PFSK-1 (cell line): Measurements from ENCODE around the gene LIME1.

Experiments
- FOXP2 ChIP-seq: optimal IDR thresholded peaks from 2 replicates; pipeline ENCODE3; 2011; ENCODE audit warnings: borderline replicate concordance, control low read depth, inconsistent platforms; ENCODE audit not compliant: insufficient read depth; ENCODE audit errors: extremely low read length, extremely low read depth
- POLR2AphosphoS5 ChIP-seq: IDR thresholded peaks from 2 replicates; pipeline ENCODE4 v1.6.1; 2012; ENCODE audit warnings: low read depth, mild to moderate bottlenecking, control low read depth, low read length, moderate library complexity
- SIN3A ChIP-seq: IDR thresholded peaks from 2 replicates; pipeline ENCODE4 v1.6.1; 2012; ENCODE audit warnings: mild to moderate bottlenecking, low read length, moderate library complexity, borderline replicate concordance; ENCODE audit not compliant: insufficient read depth
- TAF1 ChIP-seq: IDR thresholded peaks from 2 replicates; pipeline ENCODE4 v1.6.1; 2012; ENCODE audit warnings: low read length, control low read depth, borderline replicate concordance; ENCODE audit not compliant: insufficient read depth
- TF ChIP-seq, protein P1 (sequence below), 2 experiments: IDR thresholded peaks; 2 replicates each; pipeline versions ENCODE4 v1.6.1 to v1.8.0; 2011 to 2012; ENCODE audit warnings: low read depth in 2 of 2, low read length in 2 of 2, control low read depth in 1 of 2, inconsistent platforms in 1 of 2, mild to moderate bottlenecking in 1 of 2, moderate library complexity in 1 of 2; ENCODE audit not compliant: insufficient read depth in 1 of 2

The LIME1 gene

DNA sequence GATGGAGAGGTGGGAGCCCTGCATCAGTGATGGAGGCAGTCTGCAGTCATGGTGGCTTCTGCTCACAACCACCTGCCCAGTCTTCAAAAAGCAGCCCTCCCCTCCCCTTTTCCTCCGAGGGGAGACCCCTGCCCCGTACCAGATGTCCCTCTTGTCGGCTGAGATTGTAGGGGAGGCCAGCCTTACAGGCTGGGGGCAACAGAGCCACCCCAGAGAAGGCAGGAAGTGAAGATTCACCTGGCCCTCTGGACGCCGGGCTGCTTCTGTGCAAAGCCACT, 35.5 kb upstream of the LIME1 start:
- TF ChIP-seq FOXP2 = no peak
- no peak for TF ChIP-seq POLR2AphosphoS5
- TF ChIP-seq, protein P1, sequence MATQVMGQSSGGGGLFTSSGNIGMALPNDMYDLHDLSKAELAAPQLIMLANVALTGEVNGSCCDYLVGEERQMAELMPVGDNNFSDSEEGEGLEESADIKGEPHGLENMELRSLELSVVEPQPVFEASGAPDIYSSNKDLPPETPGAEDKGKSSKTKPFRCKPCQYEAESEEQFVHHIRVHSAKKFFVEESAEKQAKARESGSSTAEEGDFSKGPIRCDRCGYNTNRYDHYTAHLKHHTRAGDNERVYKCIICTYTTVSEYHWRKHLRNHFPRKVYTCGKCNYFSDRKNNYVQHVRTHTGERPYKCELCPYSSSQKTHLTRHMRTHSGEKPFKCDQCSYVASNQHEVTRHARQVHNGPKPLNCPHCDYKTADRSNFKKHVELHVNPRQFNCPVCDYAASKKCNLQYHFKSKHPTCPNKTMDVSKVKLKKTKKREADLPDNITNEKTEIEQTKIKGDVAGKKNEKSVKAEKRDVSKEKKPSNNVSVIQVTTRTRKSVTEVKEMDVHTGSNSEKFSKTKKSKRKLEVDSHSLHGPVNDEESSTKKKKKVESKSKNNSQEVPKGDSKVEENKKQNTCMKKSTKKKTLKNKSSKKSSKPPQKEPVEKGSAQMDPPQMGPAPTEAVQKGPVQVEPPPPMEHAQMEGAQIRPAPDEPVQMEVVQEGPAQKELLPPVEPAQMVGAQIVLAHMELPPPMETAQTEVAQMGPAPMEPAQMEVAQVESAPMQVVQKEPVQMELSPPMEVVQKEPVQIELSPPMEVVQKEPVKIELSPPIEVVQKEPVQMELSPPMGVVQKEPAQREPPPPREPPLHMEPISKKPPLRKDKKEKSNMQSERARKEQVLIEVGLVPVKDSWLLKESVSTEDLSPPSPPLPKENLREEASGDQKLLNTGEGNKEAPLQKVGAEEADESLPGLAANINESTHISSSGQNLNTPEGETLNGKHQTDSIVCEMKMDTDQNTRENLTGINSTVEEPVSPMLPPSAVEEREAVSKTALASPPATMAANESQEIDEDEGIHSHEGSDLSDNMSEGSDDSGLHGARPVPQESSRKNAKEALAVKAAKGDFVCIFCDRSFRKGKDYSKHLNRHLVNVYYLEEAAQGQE (IDR thresholded peaks at IDR 0.05; ENCODE audit: insufficient read depth in 1 of 2, low read depth in 2 of 2, low read length in 2 of 2) = no peak
- TF ChIP-seq TAF1 = no peak
- no peak for TF ChIP-seq SIN3A

DNA sequence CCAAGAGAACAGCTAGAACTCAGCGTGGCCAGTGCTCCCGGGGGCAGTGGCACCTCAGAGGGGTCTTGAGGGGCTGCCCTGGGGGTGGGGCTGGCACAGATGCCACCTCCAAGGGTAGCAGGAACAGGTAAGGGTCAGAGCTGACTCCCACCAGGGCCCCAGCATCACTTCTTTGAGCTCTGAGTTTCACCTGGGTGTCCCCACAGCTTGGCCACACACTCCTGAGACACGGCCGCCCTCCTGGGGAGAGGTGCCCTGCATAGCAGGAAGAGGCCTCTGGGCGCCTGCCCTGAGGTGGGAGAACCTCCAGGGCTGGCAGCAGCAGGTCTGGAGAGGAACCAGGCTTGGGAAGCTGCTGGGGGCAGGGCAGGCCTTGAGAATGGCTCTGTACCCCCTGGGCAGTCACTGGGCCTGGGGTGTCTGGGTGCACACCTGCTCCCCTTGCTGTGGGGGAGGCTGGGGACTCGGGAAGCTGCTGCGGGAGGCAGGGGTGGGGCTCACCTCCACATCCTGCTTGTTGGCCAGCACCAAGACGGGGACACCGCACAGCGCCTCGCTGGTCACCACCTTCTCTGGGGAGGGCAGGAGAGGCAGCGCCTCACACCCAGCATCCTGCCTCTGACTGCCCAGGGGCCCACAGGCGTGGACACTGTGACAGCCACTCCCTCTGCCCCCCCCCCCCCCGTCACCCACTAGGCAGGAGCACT, 35.0 kb upstream of the LIME1 start:
- TF ChIP-seq, protein P1 (IDR thresholded peaks at IDR 0.05; ENCODE audit: insufficient read depth in 1 of 2, low read depth in 2 of 2, low read length in 2 of 2) = no peak
- TF ChIP-seq SIN3A (no peak), FOXP2 (no peak), POLR2AphosphoS5 (peak; percentile 55; the same call in 1 of the 2 replicates), TAF1 (no peak)

DNA sequence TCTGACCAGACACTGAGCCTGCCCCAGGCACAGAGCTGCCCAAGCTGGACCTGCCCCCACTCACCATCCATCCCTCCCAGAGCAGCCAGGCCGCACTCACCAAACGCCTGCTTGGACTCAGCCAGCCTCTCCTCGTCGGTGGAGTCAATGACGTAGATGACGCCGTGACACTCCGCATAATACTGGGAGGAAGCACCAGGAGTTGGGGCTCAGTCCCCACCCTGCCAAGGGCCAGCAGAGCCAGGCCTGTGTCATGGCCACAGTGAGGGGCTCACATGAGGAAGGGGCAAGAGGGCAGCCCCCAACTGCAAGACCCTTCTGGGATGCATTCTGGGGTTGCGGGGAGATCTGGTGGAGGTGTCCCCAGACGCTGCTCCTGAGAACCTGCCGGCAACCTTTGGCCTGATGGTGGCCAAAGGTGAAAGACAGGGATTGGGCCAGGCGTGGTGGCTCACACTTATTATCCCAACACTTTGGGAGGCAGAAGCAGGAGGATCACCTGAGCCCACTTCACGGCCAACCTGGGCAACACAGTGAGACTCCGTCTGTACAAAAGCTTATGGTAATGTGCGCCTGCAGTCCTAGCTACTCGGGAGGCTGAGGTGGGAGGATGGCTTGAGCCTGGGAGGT, 34.3 kb upstream of the LIME1 start:
- no peak; the same call in 1 of the 2 replicates for TF ChIP-seq POLR2AphosphoS5
- no peak for TF ChIP-seq TAF1
- TF ChIP-seq FOXP2 = no peak
- TF ChIP-seq SIN3A = no peak
- TF ChIP-seq, protein P1 (IDR thresholded peaks at IDR 0.05; ENCODE audit: insufficient read depth in 1 of 2, low read depth in 2 of 2, low read length in 2 of 2) = no peak

DNA sequence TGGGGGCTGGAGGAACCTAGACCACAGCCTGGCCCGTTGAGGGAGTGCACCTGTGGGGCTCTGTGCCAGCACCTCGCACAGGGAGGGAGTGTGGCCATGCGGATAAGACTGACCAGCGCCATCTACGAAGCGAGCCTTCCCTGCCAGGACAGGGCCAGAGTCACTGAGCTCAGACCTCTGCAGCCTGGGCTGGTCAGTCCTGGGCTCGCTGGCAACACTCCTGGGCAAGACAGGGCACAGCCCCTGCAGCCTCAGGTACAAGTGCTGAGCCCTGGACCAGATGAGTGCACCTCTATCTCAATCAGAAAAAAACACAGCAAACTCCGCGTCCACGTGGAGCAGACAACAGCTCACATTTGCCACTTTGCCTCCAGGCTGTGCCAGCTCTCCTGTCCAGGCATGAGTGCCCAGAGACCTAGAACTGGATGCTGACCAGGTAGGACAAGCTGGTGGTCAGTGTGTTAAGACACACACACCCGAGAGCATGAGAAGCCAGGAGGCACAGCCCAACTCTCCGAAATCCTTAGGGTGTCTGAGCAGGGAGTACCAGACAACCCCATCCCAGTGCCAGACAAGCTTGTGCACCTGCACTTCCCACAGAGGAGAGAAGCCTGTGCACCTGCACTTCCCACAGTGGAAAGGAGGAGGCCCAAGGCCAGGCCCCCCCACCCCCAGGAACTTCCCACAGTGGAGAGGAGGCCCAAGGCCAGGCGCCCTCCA, 33.6 kb upstream of the LIME1 start:
- TF ChIP-seq POLR2AphosphoS5 (no peak), TAF1 (no peak), FOXP2 (no peak)

DNA sequence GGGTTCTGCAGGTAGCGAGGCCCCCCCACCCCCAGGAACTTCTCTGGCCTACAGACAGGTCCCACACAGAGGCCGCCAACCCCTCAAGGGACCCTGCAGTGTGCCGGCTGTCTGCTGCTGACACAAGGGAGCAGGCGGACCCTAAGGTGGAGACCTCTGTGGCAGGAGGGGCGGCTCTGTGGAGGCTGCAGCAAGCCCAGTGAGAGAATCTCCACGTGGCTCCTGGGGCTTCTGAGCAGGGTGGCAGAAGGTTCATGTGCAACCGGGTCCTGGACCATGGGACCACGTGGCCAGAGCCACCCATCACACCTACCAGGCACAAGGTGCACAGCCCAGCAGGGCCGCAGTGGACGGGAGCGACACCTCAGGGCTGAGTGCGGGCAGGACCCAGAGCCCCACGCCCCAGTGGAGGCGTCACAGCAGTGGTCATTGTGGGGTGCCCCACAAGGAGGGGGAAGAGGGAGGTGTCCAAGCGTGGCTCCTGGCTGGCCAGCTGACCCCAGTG, 32.9 kb upstream of the LIME1 start:
- TF ChIP-seq SIN3A (no peak), TAF1 (no peak), POLR2AphosphoS5 (no peak), FOXP2 (no peak)
- TF ChIP-seq, protein P1 (IDR thresholded peaks at IDR 0.05; ENCODE audit: insufficient read depth in 1 of 2, low read depth in 2 of 2, low read length in 2 of 2) = no peak
